Ovary (tissue), 9 donors: Measurements from ENCODE around the gene DDX54. TPM values are rescaled to one million over a fixed set of nuclear protein-coding genes. Genes with fewer than 3 reads are reported as not detected.

Experiments used
- DNase-seq, 5 donors: peaks; one replicate each; pipeline ENCODE4 v3.0.0-alpha.2; 2019 to 2020
- H3K27ac ChIP-seq, 2 donors: fragments of 200-600 bp; one replicate each; pipeline versions ENCODE4 v1.5.1 to v1.8.0; 2019 to 2022
- H3K27me3 ChIP-seq: fragments of 200-600 bp; one replicate; pipeline ENCODE4 v1.8.0; 2022
- H3K36me3 ChIP-seq: fragments of 200-600 bp; sonication (generic); one replicate; pipeline ENCODE4 v1.5.1; 2019
- H3K4me1 ChIP-seq: one replicate; pipeline ENCODE4 v1.8.1; 2013; ENCODE audit warnings: mild to moderate bottlenecking, moderate library complexity; ENCODE audit not compliant: insufficient read depth
- H3K4me3 ChIP-seq: fragments of 200-600 bp; sonication (generic); one replicate; pipeline ENCODE4 v1.5.1; 2017
- H3K9me3 ChIP-seq, 2 donors: fragments of 200-600 bp in 1 of 2; sonication (generic) in 1 of 2; one replicate each; pipeline versions ENCODE4 v1.5.1 to v1.8.1; 2013 to 2019; ENCODE audit warnings: mild to moderate bottlenecking in 1 of 2, moderate library complexity in 1 of 2
- CTCF ChIP-seq, 3 donors: fragments of 450-650 bp in 2 of 3; fragments of 200-600 bp in 1 of 3; IDR thresholded peaks; one replicate each; pipeline versions ENCODE4 v1.5.1 to v1.8.0; 2016 to 2022; ENCODE audit warnings: antibody characterized with exemption in 3 of 3, mild to moderate bottlenecking in 1 of 3
- EP300 ChIP-seq: sonication (generic); formaldehyde crosslinking; IDR thresholded peaks from one replicate; pipeline ENCODE4 v1.6.1; 2017; ENCODE audit warnings: antibody characterized with exemption
- POLR2A ChIP-seq: fragments of 450-650 bp; IDR thresholded peaks from one replicate; pipeline ENCODE4 v1.6.1; 2017; ENCODE audit warnings: antibody characterized with exemption, mild to moderate bottlenecking, moderate library complexity
- WGBS, 3 donors: extraction: QIAGEN DNeasy Blood & Tissue Kit in 1 of 3; methylation state at CpG; one replicate each; pipeline versions ENCODE4 v1.1.5 to v1.1.7; 2013 to 2017; 5-methylcytosine and 5-hydroxymethylcytosine counted together
- intact Hi-C, 4 donors: fragments of 100-400 bp; cut with DNase I; formaldehyde crosslinking; loops; one replicate each; pipeline versions ENCODE4 v1.11.0 to v1.15.1; 2022 to 2023
- polyA plus RNA-seq, 2 donors: library from polyadenylated mRNA; stranded (reverse); fragments of 200-250 nt in 1 of 2; fragments of 350-450 nt in 1 of 2; fragmentation: Illumina TruSeq in 1 of 2; extraction: RNeasy Lipid Tissue Mini Kit (QIAGEN cat#74804) in 1 of 2; gene quantifications; one replicate each; pipeline ENCODE4 v1.2.3, GENCODE V29; 2013 to 2014
- total RNA-seq, 7 donors: library from RNA; depleted of rRNA in 2 of 7; stranded (reverse); fragments of >200 nt in 2 of 7; fragmentation: NEBNext Ultra II Directional in 3 of 7; extraction: Animal tissue kit (Norgen Biotek cat#: 25700) in 3 of 7; gene quantifications; one replicate each; pipeline versions ENCODE4 v1.1.0 to v1.2.4, GENCODE V29; 2016 to 2023
- donor health status: DM: no; HTN: no; CAD: no; lungs with moderate emphysema.
- donor health status: DM: no; HTN: no; CAD: no.
- donor health status: Bipolar disorder and iron deficiency.
- donor health status: DM: yes; HTN: yes; CAD: no.
- donor health status: DM: no; HTN: no; CAD: no.
- donor health status: DM: yes; HTN: yes; CAD: no.

DDX54 gene
- total and polyA plus RNA-seq, 9 donors = 10.8 to 77.5 (median 59.4) TPM

GRCh38 chr12:113200021-113200797 is 14.9 kb upstream of the DDX54 start:
- Histone ChIP-seq H3K4me3 (no peak overlapping the region), H3K27me3 (no peaks in the 10 kb centered on the region), H3K27ac (no peak overlapping the region), H3K4me1 (peaks cover 8% of the 10 kb centered on the region), H3K9me3 (no peaks in the 10 kb centered on the region), H3K36me3 (no peaks in the 10 kb centered on the region)
- DNase-seq = peak in 1 of 5 donors; percentile 21
- intact Hi-C loops = no loop called here
- TF ChIP-seq EP300 (no peak), POLR2A (no peak), CTCF (IDR thresholded peaks at IDR 0.05) (no peak)
- 82 to 84% (median 83%) methylated on average over 12 of the region's 12 CpGs for WGBS, 3 donors

DNA sequence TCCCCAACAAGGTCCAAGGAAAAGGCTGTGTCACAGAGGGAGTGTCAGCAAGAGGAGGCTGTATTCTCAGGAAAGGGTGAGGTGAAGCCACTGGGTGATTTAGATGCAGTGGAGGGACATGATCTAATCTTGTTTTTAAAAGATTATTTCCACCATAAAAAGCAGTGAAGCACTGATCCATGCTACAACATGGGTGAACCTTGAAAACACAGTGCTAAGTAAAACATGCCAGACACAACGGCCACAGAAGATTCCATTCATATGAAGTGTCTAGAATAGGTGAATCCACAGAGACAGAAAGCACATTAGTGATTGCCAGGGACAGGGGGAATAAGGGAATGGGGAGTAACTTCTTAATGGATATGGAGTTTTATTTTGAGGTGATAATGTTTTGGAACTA is 13.0 kb upstream of the DDX54 start:
- intact Hi-C loops = loop anchor here in 3 of 4 donors (5.0 to 10.0 kb wide), 5 partner anchors 99 to 717 kb away; partner anchors contain the start of genes SLC8B1 (in 2 of the 3) and PLBD2 (in 1 of the 3)
- no peak for DNase-seq
- H3K4me1 ChIP-seq = peaks cover 6% of the 10 kb centered on the region
- TF ChIP-seq POLR2A = no peak
- no peak for TF ChIP-seq EP300
- TF ChIP-seq CTCF (IDR thresholded peaks at IDR 0.05) = no peak
- H3K27ac ChIP-seq = no peak overlapping the region
- no peaks in the 10 kb centered on the region for H3K9me3 ChIP-seq
- H3K4me3 ChIP-seq = no peak overlapping the region
- WGBS, 3 donors = 33 to 53% (median 50%) methylated on average over 1 of the region's 1 CpG
- no peaks in the 10 kb centered on the region for H3K27me3 ChIP-seq
- H3K36me3 ChIP-seq = no peaks in the 10 kb centered on the region

GRCh38 chr12:113197518-113198077 is 12.3 kb upstream of the DDX54 start:
- no peaks in the 10 kb centered on the region for H3K36me3 ChIP-seq
- H3K27ac ChIP-seq = no peak overlapping the region
- no peaks in the 10 kb centered on the region for H3K27me3 ChIP-seq
- no peak for DNase-seq
- intact Hi-C loops = loop anchor here in 3 of 4 donors (5.0 to 10.0 kb wide), 5 partner anchors 100 to 717 kb away; partner anchors contain the start of genes SLC8B1 (in 2 of the 3) and PLBD2 (in 1 of the 3)
- TF ChIP-seq CTCF (IDR thresholded peaks at IDR 0.05) = no peak
- TF ChIP-seq POLR2A = no peak
- TF ChIP-seq EP300 = no peak
- H3K4me3 ChIP-seq = no peak overlapping the region
- no peaks in the 10 kb centered on the region for H3K9me3 ChIP-seq
- peaks cover 6% of the 10 kb centered on the region for H3K4me1 ChIP-seq
- WGBS, 3 donors = 92 to 98% (median 92%) methylated on average over 8 of the region's 8 CpGs

DNA sequence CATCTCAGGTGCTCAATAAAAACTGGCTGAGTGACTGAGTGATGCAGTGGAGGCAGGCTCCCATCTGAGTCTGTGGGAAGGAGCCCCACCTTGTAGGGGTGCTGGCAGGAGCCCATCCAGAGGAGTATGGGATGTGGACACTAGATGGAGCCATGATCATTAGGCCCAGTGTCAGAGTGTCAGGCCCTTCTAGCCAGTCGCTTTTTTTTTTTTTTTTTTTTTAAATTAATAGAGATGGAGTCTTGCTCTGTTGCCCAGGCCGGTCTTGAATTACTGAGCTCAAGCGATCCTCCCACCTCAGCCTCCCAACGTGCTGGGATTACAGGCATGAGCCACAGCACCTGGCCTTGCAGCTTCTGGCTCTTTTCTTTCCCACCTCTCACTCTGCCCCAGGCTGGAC is 11.7 kb upstream of the DDX54 start:
- intact Hi-C loops = loop anchor here in 3 of 4 donors (5.0 to 10.0 kb wide), 5 partner anchors 100 to 718 kb away; partner anchors contain the start of genes SLC8B1 (in 2 of the 3) and PLBD2 (in 1 of the 3)

More for the DNA sequence above, 11.7 kb upstream of the DDX54 start:
- 9 to 17% (median 14%) methylated on average over 4 of the region's 4 CpGs for WGBS, 3 donors
- Histone ChIP-seq H3K36me3 (no peaks in the 10 kb centered on the region), H3K4me3 (no peak overlapping the region), H3K9me3 (no peaks in the 10 kb centered on the region), H3K4me1 (peaks cover 6% of the 10 kb centered on the region), H3K27me3 (no peaks in the 10 kb centered on the region), H3K27ac (no peak overlapping the region)
- DNase-seq = peak; percentile 68 to 84 (median 74)
- TF ChIP-seq CTCF (IDR thresholded peaks at IDR 0.05) (peak; percentile 28 to 61 (median 39)), POLR2A (no peak), EP300 (no peak)
